Psoas muscle (tissue), 8 donors: ENCODE data around the gene DLG3. TPM values are rescaled to one million over a fixed set of nuclear protein-coding genes. Genes with fewer than 3 reads are reported as not detected.
A peak's percentile ranks its signal among the peaks of the same experiment; 100 is the strongest.

Experiments used
- ATAC-seq, 4 donors: fragments of 200-7000 bp; cut with Tn5 transposase; one replicate each; pipeline ENCODE4 v1.9.1; 2020; ENCODE audit warnings: moderate library complexity in 3 of 4, mild to moderate bottlenecking in 2 of 4
- DNase-seq, 2 donors: peaks; one replicate each; pipeline ENCODE4 v3.0.0-alpha.2; 2020
- H3K27ac ChIP-seq: fragments of 200-600 bp; one replicate; pipeline ENCODE4 v1.8.0; 2022
- H3K27me3 ChIP-seq, 3 donors: fragments of 200-600 bp in 1 of 3; one replicate each; pipeline versions ENCODE4 v1.6.1 to v1.8.0; 2013 to 2022; ENCODE audit warnings: low read length in 2 of 3, mild to moderate bottlenecking in 2 of 3, moderate library complexity in 1 of 3; ENCODE audit not compliant: insufficient read depth in 3 of 3
- H3K36me3 ChIP-seq, 2 donors: fragments of 200-600 bp in 1 of 2; one replicate each; pipeline versions ENCODE4 v1.6.1 to v1.8.0; 2013 to 2022; ENCODE audit warnings: low read depth in 1 of 2, mild to moderate bottlenecking in 1 of 2, moderate library complexity in 1 of 2; ENCODE audit not compliant: insufficient read depth in 1 of 2
- H3K4me1 ChIP-seq: fragments of 200-600 bp; one replicate; pipeline ENCODE4 v1.8.0; 2022
- H3K4me3 ChIP-seq: fragments of 200-600 bp; one replicate; pipeline ENCODE4 v1.8.0; 2022; ENCODE audit warnings: mild to moderate bottlenecking
- H3K9me3 ChIP-seq: fragments of 200-600 bp; one replicate; pipeline ENCODE4 v1.8.0; 2022
- WGBS, 3 donors: extraction: QIAGEN DNeasy Blood & Tissue Kit; methylation state at CpG; one replicate each; pipeline versions ENCODE4 v1.1.6 to v1.1.7; 2013; 5-methylcytosine and 5-hydroxymethylcytosine counted together
- intact Hi-C, 2 donors: fragments of 100-400 bp; cut with DNase I; formaldehyde crosslinking; loops; one replicate each; pipeline versions ENCODE4 v1.11.0 to v1.14.2; 2022
- polyA plus RNA-seq, 3 donors: library from polyadenylated mRNA; stranded (reverse); fragments of 200-250 nt; gene quantifications; one replicate each; pipeline ENCODE4 v1.2.3, GENCODE V29; 2013
- total RNA-seq, 4 donors: library from RNA; stranded (reverse); fragmentation: NEBNext Ultra II Directional in 2 of 4; extraction: Animal tissue kit (Norgen Biotek cat#: 25700) in 2 of 4; gene quantifications; one replicate each; pipeline versions ENCODE4 v1.2.1 to v1.2.4, GENCODE V29; 2021 to 2023
- TF ChIP-seq, protein P1 (sequence below): fragments of 200-600 bp; IDR thresholded peaks from one replicate; pipeline ENCODE4 v1.8.0; 2022; ENCODE audit warnings: antibody characterized with exemption
- donor health status: healthy with polysubstance abuse.
- donor health status: DM: no; HTN: no; CAD: no; lungs with moderate emphysema.
- donor health status: Bipolar disorder and iron deficiency.
- donor health status: healthy.
- donor health status: DM: yes; HTN: yes; CAD: no.
- donor health status: DM: no; HTN: no; CAD: no.
- donor health status: DM: no; HTN: no; CAD: no.
- donor health status: DM: yes; HTN: yes; CAD: no.

DLG3 gene
- total and polyA plus RNA-seq, 7 donors: 0.27 to 1.6 (median 1.2) TPM

GRCh38 chrX:70479922-70480659 is 35.5 kb downstream of the DLG3 start:
- no peak overlapping the region for H3K27ac ChIP-seq
- intact Hi-C loops: no loop called here
- H3K4me3 ChIP-seq: no peak overlapping the region
- peaks cover 0 to 16% (median 0%) of the 10 kb centered on the region in 3 donors for H3K27me3 ChIP-seq
- no peaks in the 10 kb centered on the region for H3K9me3 ChIP-seq
- DNase-seq (no peak), ATAC-seq (peak; percentile 25 to 62 (median 36))
- 51 to 55% (median 53%) methylated on average over 6 of the region's 6 CpGs for WGBS, 3 donors
- TF ChIP-seq, protein P1, sequence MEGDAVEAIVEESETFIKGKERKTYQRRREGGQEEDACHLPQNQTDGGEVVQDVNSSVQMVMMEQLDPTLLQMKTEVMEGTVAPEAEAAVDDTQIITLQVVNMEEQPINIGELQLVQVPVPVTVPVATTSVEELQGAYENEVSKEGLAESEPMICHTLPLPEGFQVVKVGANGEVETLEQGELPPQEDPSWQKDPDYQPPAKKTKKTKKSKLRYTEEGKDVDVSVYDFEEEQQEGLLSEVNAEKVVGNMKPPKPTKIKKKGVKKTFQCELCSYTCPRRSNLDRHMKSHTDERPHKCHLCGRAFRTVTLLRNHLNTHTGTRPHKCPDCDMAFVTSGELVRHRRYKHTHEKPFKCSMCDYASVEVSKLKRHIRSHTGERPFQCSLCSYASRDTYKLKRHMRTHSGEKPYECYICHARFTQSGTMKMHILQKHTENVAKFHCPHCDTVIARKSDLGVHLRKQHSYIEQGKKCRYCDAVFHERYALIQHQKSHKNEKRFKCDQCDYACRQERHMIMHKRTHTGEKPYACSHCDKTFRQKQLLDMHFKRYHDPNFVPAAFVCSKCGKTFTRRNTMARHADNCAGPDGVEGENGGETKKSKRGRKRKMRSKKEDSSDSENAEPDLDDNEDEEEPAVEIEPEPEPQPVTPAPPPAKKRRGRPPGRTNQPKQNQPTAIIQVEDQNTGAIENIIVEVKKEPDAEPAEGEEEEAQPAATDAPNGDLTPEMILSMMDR: no peak
- no peaks in the 10 kb centered on the region for H3K36me3 ChIP-seq
- peaks cover 6% of the 10 kb centered on the region for H3K4me1 ChIP-seq

GRCh38 chrX:70480660-70481018 is 36.0 kb downstream of the DLG3 start:
- Histone ChIP-seq H3K4me3 (no peak overlapping the region), H3K4me1 (peaks cover 6% of the 10 kb centered on the region), H3K36me3 (no peaks in the 10 kb centered on the region), H3K27me3 (peaks cover 0 to 16% (median 0%) of the 10 kb centered on the region in 3 donors), H3K27ac (no peak overlapping the region), H3K9me3 (no peaks in the 10 kb centered on the region)
- 53 to 70% (median 53%) methylated on average over 9 of the region's 9 CpGs for WGBS, 3 donors
- TF ChIP-seq, protein P1: no peak
- intact Hi-C loops: no loop called here
- DNase-seq (no peak), ATAC-seq (peak in 3 of 4 donors; percentile 67 to 71 (median 69))

DNA sequence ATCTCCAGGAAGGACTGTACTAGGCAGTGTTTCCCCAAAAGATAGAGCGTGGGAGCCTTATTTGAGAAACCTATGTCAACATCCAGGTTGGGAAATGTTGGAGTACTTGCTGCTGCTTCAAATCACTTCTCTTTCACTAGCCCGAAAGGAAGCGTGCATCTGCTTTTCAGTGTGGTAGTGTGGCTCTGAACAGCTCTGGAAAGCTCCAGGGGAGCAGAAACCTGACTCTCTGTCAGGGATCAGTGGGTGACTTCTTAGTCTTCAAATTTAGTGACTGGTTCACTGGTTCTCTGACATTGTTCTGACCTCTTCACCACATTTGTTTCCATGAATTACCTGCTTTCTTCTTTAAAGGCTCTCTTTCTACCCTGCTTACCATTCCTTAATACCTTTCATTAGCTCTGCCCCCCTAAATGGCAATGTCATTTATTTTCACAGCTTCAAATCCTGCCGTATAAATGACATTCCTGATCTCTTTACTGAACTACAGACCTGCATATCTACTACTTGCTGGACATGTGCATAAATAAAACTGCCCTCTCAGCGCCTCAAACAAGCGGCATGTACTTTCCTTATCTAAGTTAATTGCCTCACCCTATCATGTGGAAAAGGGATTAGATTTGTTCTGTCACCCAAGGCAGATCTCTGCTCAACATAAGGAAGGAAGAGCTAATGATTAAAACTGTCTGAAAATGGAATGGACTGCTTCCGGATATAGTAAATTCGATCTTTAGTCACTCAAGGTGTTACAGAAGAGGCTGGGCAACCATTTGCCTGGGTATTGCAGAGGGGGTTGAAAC is 37.0 kb downstream of the DLG3 start:
- H3K36me3 ChIP-seq: no peaks in the 10 kb centered on the region
- intact Hi-C loops: no loop called here
- no peaks in the 10 kb centered on the region for H3K9me3 ChIP-seq
- DNase-seq (no peak), ATAC-seq (peak in 3 of 4 donors; percentile 40 to 61 (median 52))
- peaks cover 6% of the 10 kb centered on the region for H3K4me1 ChIP-seq
- WGBS, 3 donors: 39 to 65% (median 62%) methylated on average over 8 of the region's 8 CpGs
- TF ChIP-seq, protein P1: no peak
- H3K27me3 ChIP-seq: peaks cover 0 to 16% (median 0%) of the 10 kb centered on the region in 3 donors
- H3K4me3 ChIP-seq: no peak overlapping the region
- no peak overlapping the region for H3K27ac ChIP-seq

- Histone ChIP-seq H3K4me3 (no peak overlapping the region), H3K27ac (no peak overlapping the region), H3K36me3 (no peaks in the 10 kb centered on the region), H3K9me3 (no peaks in the 10 kb centered on the region), H3K27me3 (peaks cover 0 to 16% (median 0%) of the 10 kb centered on the region in 3 donors), H3K4me1 (peaks cover 6% of the 10 kb centered on the region)
- TF ChIP-seq, protein P1: no peak
- no peak for ATAC-seq
- intact Hi-C loops: no loop called here
- 93 to 100% methylated on average over 2 of the region's 2 CpGs; no CpG with 5 or more reads in 1 of the 3 donors for WGBS, 3 donors
- no peak for DNase-seq
These were observed 37.7 kb downstream of the DLG3 start for GRCh38 chrX:70482300-70482699.
